H9 (cell line): ENCODE results near the gene NAP1L1. TPM values are rescaled to one million over a fixed set of nuclear protein-coding genes. Genes with fewer than 3 reads are reported as not detected.

Experiments used
- DNase-seq: peaks from one replicate; pipeline ENCODE4 v3.0.0-alpha.2; 2017
- H2AFZ ChIP-seq: one replicate; pipeline ENCODE4 v1.6.1; 2013; ENCODE audit warnings: mild to moderate bottlenecking, low read length, control low read depth, moderate library complexity
- H2AK5ac ChIP-seq: 2 replicates; pipeline ENCODE4 v1.6.1; 2013; ENCODE audit warnings: low read length, control low read depth, mixed read lengths; ENCODE audit not compliant: insufficient read length
- H2BK120ac ChIP-seq: one replicate; pipeline ENCODE4 v1.6.1; 2013; ENCODE audit warnings: low read depth, mild to moderate bottlenecking, low read length, control low read depth, inconsistent platforms; ENCODE audit not compliant: poor library complexity, severe bottlenecking
- H2BK12ac ChIP-seq: 2 replicates; pipeline ENCODE4 v1.6.1; 2013; ENCODE audit warnings: low read length, control low read depth, mixed read lengths, low read depth; ENCODE audit not compliant: insufficient read length
- H2BK15ac ChIP-seq: 2 replicates; pipeline ENCODE4 v1.6.1; 2013; ENCODE audit warnings: low read depth, low read length, control low read depth
- H2BK20ac ChIP-seq: one replicate; pipeline ENCODE4 v1.6.1; 2013; ENCODE audit warnings: low read depth, mild to moderate bottlenecking, low read length, control low read depth, inconsistent platforms; ENCODE audit not compliant: poor library complexity, severe bottlenecking
- H2BK5ac ChIP-seq: 2 replicates; pipeline ENCODE4 v1.6.1; 2013; ENCODE audit warnings: low read length, control low read depth, mixed read lengths; ENCODE audit not compliant: insufficient read length
- H3K14ac ChIP-seq: 2 replicates; pipeline ENCODE4 v1.6.1; 2013; ENCODE audit warnings: low read length, control low read depth; ENCODE audit not compliant: insufficient read depth
- H3K18ac ChIP-seq: 2 replicates; pipeline ENCODE4 v1.6.1; 2013; ENCODE audit warnings: low read depth, mild to moderate bottlenecking, mixed read lengths, low read length, control low read depth; ENCODE audit not compliant: insufficient read length
- H3K23ac ChIP-seq: 2 replicates; pipeline ENCODE4 v1.6.1; 2013; ENCODE audit warnings: low read length, control low read depth, mixed read lengths, low read depth; ENCODE audit not compliant: insufficient read length
- H3K23me2 ChIP-seq: 2 replicates; pipeline ENCODE4 v1.6.1; 2013; ENCODE audit warnings: low read depth, mild to moderate bottlenecking, mixed read lengths, low read length, control low read depth; ENCODE audit not compliant: insufficient read length, poor library complexity, severe bottlenecking
- H3K27ac ChIP-seq: 2 replicates; pipeline ENCODE4 v1.5.1; 2013; ENCODE audit warnings: low read length, control low read depth, mixed read lengths, low read depth; ENCODE audit not compliant: insufficient read length
- H3K27me3 ChIP-seq: 2 replicates; pipeline ENCODE4 v1.6.1; 2013; ENCODE audit warnings: low read length, control low read depth, inconsistent platforms; ENCODE audit not compliant: insufficient read depth
- H3K4ac ChIP-seq: 2 replicates; pipeline ENCODE4 v1.6.1; 2013; ENCODE audit warnings: low read depth, mild to moderate bottlenecking, control low read depth, inconsistent platforms, low read length, moderate library complexity
- H3K4me1 ChIP-seq: 2 replicates; pipeline ENCODE4 v1.6.1; 2013; ENCODE audit warnings: low read length, control low read depth, inconsistent platforms; ENCODE audit not compliant: insufficient read depth
- H3K4me2 ChIP-seq: 2 replicates; pipeline ENCODE4 v1.6.1; 2013; ENCODE audit warnings: low read length, control low read depth, mixed read lengths; ENCODE audit not compliant: insufficient read length, insufficient read depth
- H3K56ac ChIP-seq: 2 replicates; pipeline ENCODE4 v1.6.1; 2013; ENCODE audit warnings: low read depth, mild to moderate bottlenecking, mixed read lengths, low read length, control low read depth; ENCODE audit not compliant: insufficient read length
- H3K79me1 ChIP-seq: 2 replicates; pipeline ENCODE4 v1.6.1; 2013; ENCODE audit warnings: low read depth, mild to moderate bottlenecking, moderate library complexity, low read length, control low read depth, inconsistent platforms; ENCODE audit not compliant: insufficient read depth, poor library complexity, severe bottlenecking
- H3K79me2 ChIP-seq: 2 replicates; pipeline ENCODE4 v1.6.1; 2013; ENCODE audit warnings: low read length, control low read depth, inconsistent platforms; ENCODE audit not compliant: insufficient read depth
- H3K9ac ChIP-seq: 2 replicates; pipeline ENCODE4 v1.6.1; 2013; ENCODE audit warnings: low read length, control low read depth, mixed read lengths; ENCODE audit not compliant: insufficient read length; ENCODE audit errors: extremely low read depth
- H3K9me3 ChIP-seq: one replicate; pipeline ENCODE4 v1.6.1; 2013; ENCODE audit warnings: low read depth, low read length, inconsistent platforms; ENCODE audit not compliant: control insufficient read depth
- H3T11ph ChIP-seq: one replicate; pipeline ENCODE4 v1.6.1; 2013; ENCODE audit warnings: mild to moderate bottlenecking, low read length, control low read depth, inconsistent platforms
- H4K20me1 ChIP-seq: one replicate; pipeline ENCODE4 v1.6.1; 2013; ENCODE audit not compliant: control insufficient read depth, insufficient read length, insufficient read depth
- H4K5ac ChIP-seq: 2 replicates; pipeline ENCODE4 v1.6.1; 2013; ENCODE audit warnings: low read depth, mild to moderate bottlenecking, mixed read lengths, low read length, control low read depth; ENCODE audit not compliant: insufficient read length
- H4K8ac ChIP-seq: replicated peaks from 2 replicates; pipeline ENCODE4 v1.6.1; 2013; ENCODE audit warnings: low read length, control low read depth, mixed read lengths, low read depth; ENCODE audit not compliant: insufficient read length
- H4K91ac ChIP-seq: 2 replicates; pipeline ENCODE4 v1.6.1; 2013; ENCODE audit warnings: low read depth, mild to moderate bottlenecking, moderate library complexity, mixed read lengths, low read length, control low read depth; ENCODE audit not compliant: insufficient read length
- H3K27ac Mint-ChIP-seq, 3 experiments: 2 replicates in 2 of 3; 3 replicates in 1 of 3; pipeline ENCODE4 v1.8.0; 2020 to 2021; ENCODE audit warnings: mixed read lengths in 3 of 3, mild to moderate bottlenecking in 1 of 3, moderate library complexity in 1 of 3
- H3K27me3 Mint-ChIP-seq: 2 replicates; pipeline ENCODE4 v1.8.0; 2021; ENCODE audit warnings: low read depth, mild to moderate bottlenecking, moderate library complexity, mixed read lengths
- H3K36me3 Mint-ChIP-seq, 3 experiments: 2 replicates in 2 of 3; 3 replicates in 1 of 3; pipeline ENCODE4 v1.8.0; 2020 to 2021; ENCODE audit warnings: low read depth in 3 of 3, mixed read lengths in 3 of 3; ENCODE audit not compliant: insufficient read depth in 1 of 3
- H3K4me1 Mint-ChIP-seq, 2 experiments: 2 replicates each; pipeline ENCODE4 v1.8.0; 2020; ENCODE audit warnings: mixed read lengths in 2 of 2
- H3K4me3 Mint-ChIP-seq, 2 experiments: 2 replicates in 1 of 2; 3 replicates in 1 of 2; pipeline ENCODE4 v1.8.0; 2020 to 2021; ENCODE audit warnings: mild to moderate bottlenecking in 2 of 2, mixed read lengths in 2 of 2, moderate library complexity in 1 of 2
- H3K9me3 Mint-ChIP-seq, 2 experiments: 2 replicates in 1 of 2; 3 replicates in 1 of 2; pipeline ENCODE4 v1.8.0; 2020; ENCODE audit warnings: mild to moderate bottlenecking in 2 of 2, mixed read lengths in 2 of 2, moderate library complexity in 1 of 2
- CTCF ChIP-seq: fragments of 200-600 bp; sonication (generic); conservative IDR thresholded peaks from 3 replicates; pipeline ENCODE4 v1.8.0; 2021; ENCODE audit warnings: antibody characterized with exemption, mild to moderate bottlenecking
- WGBS: extraction: QIAGEN DNeasy Blood & Tissue Kit; methylation state at CpG from one replicate; pipeline ENCODE4 v1.1.7; 2013; ENCODE audit warnings: missing lambda C conversion rate, low lambda C conversion rate, mixed read lengths; ENCODE audit not compliant: insufficient read length; ENCODE audit errors: extremely low coverage; 5-methylcytosine and 5-hydroxymethylcytosine counted together
- total RNA-seq: library from RNA; stranded (reverse); gene quantifications from 2 replicates; pipeline ENCODE4 v1.2.1, GENCODE V29; 2021

NAP1L1 gene
- total RNA-seq, 1 experiment from 2014 or later = 1,012 TPM

- no peak overlapping the region for H4K5ac ChIP-seq
- no peak overlapping the region for H2BK15ac ChIP-seq
- H4K8ac ChIP-seq = no peak overlapping the region
- H3K9ac ChIP-seq = no peak overlapping the region
- Mint-ChIP-seq H3K9me3 (no peaks in the 10 kb centered on the region), H3K4me3 (no peak overlapping the region), H3K4me1 (peaks cover 17 to 21% of the 10 kb centered on the region in 2 experiments), H3K27me3 (no peaks in the 10 kb centered on the region), H3K36me3 (no peaks in the 10 kb centered on the region; a peak in 2 of 7 replicates), H3K27ac (no peak overlapping the region)
- no peak overlapping the region for H2BK20ac ChIP-seq
- H3K4me2 ChIP-seq = no peak overlapping the region
- H2AFZ ChIP-seq = no peak overlapping the region
- no peak for DNase-seq
- H3K23me2 ChIP-seq = no peaks in the 10 kb centered on the region
- no peak overlapping the region for H4K91ac ChIP-seq
- no peaks in the 10 kb centered on the region for H3K79me1 ChIP-seq
- no peak overlapping the region for H2BK120ac ChIP-seq
- no peaks in the 10 kb centered on the region for H3K9me3 ChIP-seq
- no peak for TF ChIP-seq CTCF
- H3K23ac ChIP-seq = no peak overlapping the region
- no CpG with 5 or more reads among the region's 1 CpG for WGBS
- H3K4ac ChIP-seq = no peak overlapping the region
- no peaks in the 10 kb centered on the region for H3K27me3 ChIP-seq
- no peak overlapping the region for H3K27ac ChIP-seq
- no peak overlapping the region for H3K14ac ChIP-seq
- no peak overlapping the region for H3K56ac ChIP-seq
- no peaks in the 10 kb centered on the region for H4K20me1 ChIP-seq
- no peak overlapping the region for H2AK5ac ChIP-seq
- H3K79me2 ChIP-seq = no peaks in the 10 kb centered on the region
- no peak overlapping the region for H2BK12ac ChIP-seq
- no peak overlapping the region for H2BK5ac ChIP-seq
- peaks cover 3% of the 10 kb centered on the region; the same call in 1 of the 2 replicates for H3K4me1 ChIP-seq
- H3T11ph ChIP-seq = no peak overlapping the region
- H3K18ac ChIP-seq = no peak overlapping the region
Observed at GRCh38 chr12:76103958-76104357, 19.5 kb upstream of the NAP1L1 start.
